ENCODE results near the gene ABHD17A.

GRCh38 chr19:1836458-1837221 lies 48.7 kb downstream of the ABHD17A start:
- TF ChIP-seq POLR2A (IDR thresholded peaks at IDR 0.05; ENCODE audit: control extremely low read depth in 1 of 2, low read depth in 2 of 2, low read length in 2 of 2) (no peak), CBX8 (IDR thresholded peaks at IDR 0.05; ENCODE audit: borderline replicate concordance, low read depth, low read length) (no peak), EGR1 (IDR thresholded peaks at IDR 0.05; ENCODE audit: borderline replicate concordance, low read depth, low read length) (no peak), CHD7 (IDR thresholded peaks at IDR 0.05; ENCODE audit: insufficient replicate concordance, low read length) (no peak), EZH2 (IDR thresholded peaks at IDR 0.05; ENCODE audit: low read depth, low read length, severe bottlenecking) (no peak), MAFK (IDR thresholded peaks at IDR 0.05; ENCODE audit: low read depth, low read length) (no peak)
- TF ChIP-seq, protein P1, sequence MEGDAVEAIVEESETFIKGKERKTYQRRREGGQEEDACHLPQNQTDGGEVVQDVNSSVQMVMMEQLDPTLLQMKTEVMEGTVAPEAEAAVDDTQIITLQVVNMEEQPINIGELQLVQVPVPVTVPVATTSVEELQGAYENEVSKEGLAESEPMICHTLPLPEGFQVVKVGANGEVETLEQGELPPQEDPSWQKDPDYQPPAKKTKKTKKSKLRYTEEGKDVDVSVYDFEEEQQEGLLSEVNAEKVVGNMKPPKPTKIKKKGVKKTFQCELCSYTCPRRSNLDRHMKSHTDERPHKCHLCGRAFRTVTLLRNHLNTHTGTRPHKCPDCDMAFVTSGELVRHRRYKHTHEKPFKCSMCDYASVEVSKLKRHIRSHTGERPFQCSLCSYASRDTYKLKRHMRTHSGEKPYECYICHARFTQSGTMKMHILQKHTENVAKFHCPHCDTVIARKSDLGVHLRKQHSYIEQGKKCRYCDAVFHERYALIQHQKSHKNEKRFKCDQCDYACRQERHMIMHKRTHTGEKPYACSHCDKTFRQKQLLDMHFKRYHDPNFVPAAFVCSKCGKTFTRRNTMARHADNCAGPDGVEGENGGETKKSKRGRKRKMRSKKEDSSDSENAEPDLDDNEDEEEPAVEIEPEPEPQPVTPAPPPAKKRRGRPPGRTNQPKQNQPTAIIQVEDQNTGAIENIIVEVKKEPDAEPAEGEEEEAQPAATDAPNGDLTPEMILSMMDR (IDR thresholded peaks at IDR 0.05; ENCODE audit: control extremely low read depth in 1 of 3, insufficient read depth in 1 of 3, low read depth in 1 of 3, low read length in 3 of 3): no peak
